Esophagus muscularis mucosa (tissue), 4 donors: ENCODE results near the gene ZFPM1. TPM values are rescaled to one million over a fixed set of nuclear protein-coding genes. Genes with fewer than 3 reads are reported as not detected.

Experiments used
- DNase-seq: peaks from one replicate; pipeline ENCODE4 v3.0.0-alpha.2; 2017; ENCODE audit errors: extremely low spot score
- H3K27ac ChIP-seq, 4 donors: fragments of 200-600 bp; sonication (generic); replicated peaks in 1 of 4; 1 replicate in 3 of 4; 2 replicates in 1 of 4; pipeline ENCODE4 v1.5.1; 2016 to 2019; ENCODE audit warnings: mild to moderate bottlenecking in 1 of 4
- H3K27me3 ChIP-seq, 4 donors: fragments of 200-600 bp; sonication (generic); one replicate each; pipeline versions ENCODE4 v1.5.1 to v1.6.0; 2016 to 2019
- H3K36me3 ChIP-seq, 4 donors: fragments of 200-600 bp; sonication (generic); one replicate each; pipeline ENCODE4 v1.5.1; 2016 to 2019
- H3K4me1 ChIP-seq, 4 donors: fragments of 200-600 bp; sonication (generic); one replicate each; pipeline ENCODE4 v1.5.1; 2016 to 2019
- H3K4me3 ChIP-seq, 4 donors: fragments of 200-600 bp; sonication (generic); 1 replicate in 2 of 4; 2 replicates in 2 of 4; pipeline ENCODE4 v1.5.1; 2016 to 2019; ENCODE audit warnings: mild to moderate bottlenecking in 4 of 4, moderate library complexity in 1 of 4
- H3K9me3 ChIP-seq, 4 donors: fragments of 200-600 bp; sonication (generic); 1 replicate in 3 of 4; 2 replicates in 1 of 4; pipeline ENCODE4 v1.5.1; 2016 to 2019
- CTCF ChIP-seq, 3 experiments: fragments of 200-600 bp in 2 of 3; fragments of 450-650 bp in 1 of 3; sonication (generic) in 2 of 3; IDR thresholded peaks; one replicate each; pipeline ENCODE4 v1.5.1; 2017 to 2019; ENCODE audit warnings: antibody characterized with exemption in 3 of 3, mild to moderate bottlenecking in 2 of 3, moderate library complexity in 1 of 3
- EP300 ChIP-seq: sonication (generic); formaldehyde crosslinking; IDR thresholded peaks from one replicate; pipeline ENCODE4 v1.6.1; 2017; ENCODE audit warnings: antibody characterized with exemption
- POLR2A ChIP-seq: fragments of 450-650 bp; IDR thresholded peaks from one replicate; pipeline ENCODE4 v1.6.1; 2017; ENCODE audit warnings: antibody characterized with exemption, moderate library complexity, mild to moderate bottlenecking, low read depth
- POLR2AphosphoS5 ChIP-seq, 2 donors: sonication (generic); formaldehyde crosslinking; IDR thresholded peaks; one replicate each; pipeline ENCODE4 v1.6.1; 2017; ENCODE audit warnings: antibody characterized with exemption in 2 of 2
- WGBS: methylation state at CpG from one replicate; pipeline ENCODE4 v1.1.5; 2018; 5-methylcytosine and 5-hydroxymethylcytosine counted together
- intact Hi-C: fragments of 100-400 bp; cut with DNase I; formaldehyde crosslinking; loops from one replicate; pipeline ENCODE4 v1.15.1; 2023
- total RNA-seq, 4 donors: library from RNA; depleted of rRNA; stranded (reverse); fragments of >200 nt; gene quantifications; one replicate each; pipeline versions ENCODE4 v1.1.0 to v1.2.1, GENCODE V29; 2016

The ZFPM1 gene
- total RNA-seq, 4 donors from 2014 or later = 0.42 to 1.4 (median 1.0) TPM

GRCh38 chr16:88446736-88447135 is 6.3 kb upstream of the ZFPM1 start:
- H3K9me3 ChIP-seq = no peaks in the 10 kb centered on the region
- no peak overlapping the region for H3K4me3 ChIP-seq
- intact Hi-C loops = no loop called here
- H3K27me3 ChIP-seq = peaks cover 0 to 22% (median 0%) of the 10 kb centered on the region in 4 donors
- no peak for DNase-seq
- no peak for TF ChIP-seq POLR2A
- TF ChIP-seq CTCF (IDR thresholded peaks at IDR 0.05) = no peak
- no peak for TF ChIP-seq EP300
- no peak for TF ChIP-seq POLR2AphosphoS5 (IDR thresholded peaks at IDR 0.05)
- no peak overlapping the region for H3K27ac ChIP-seq
- peaks cover 0 to 21% (median 10%) of the 10 kb centered on the region in 4 donors for H3K4me1 ChIP-seq
- no peaks in the 10 kb centered on the region for H3K36me3 ChIP-seq
- WGBS = 87% methylated on average over 17 of the region's 26 CpGs

GRCh38 chr16:88447881-88448280 is 5.2 kb upstream of the ZFPM1 start:
- no peak overlapping the region for H3K27ac ChIP-seq
- no peak overlapping the region for H3K4me3 ChIP-seq
- DNase-seq = no peak
- H3K4me1 ChIP-seq = peaks cover 6 to 26% (median 16%) of the 10 kb centered on the region in 4 donors
- TF ChIP-seq POLR2A = no peak
- TF ChIP-seq EP300 = no peak
- no peak for TF ChIP-seq CTCF (IDR thresholded peaks at IDR 0.05)
- TF ChIP-seq POLR2AphosphoS5 (IDR thresholded peaks at IDR 0.05) = no peak
- WGBS = 52% methylated on average over 5 of the region's 5 CpGs
- H3K27me3 ChIP-seq = peaks cover 0 to 11% (median 0%) of the 10 kb centered on the region in 4 donors
- no peaks in the 10 kb centered on the region for H3K36me3 ChIP-seq
- H3K9me3 ChIP-seq = no peaks in the 10 kb centered on the region
- intact Hi-C loops = no loop called here

GRCh38 chr16:88448461-88449266 is 4.4 kb upstream of the ZFPM1 start:
- H3K27ac ChIP-seq = no peak overlapping the region
- WGBS = 55% methylated on average over 21 of the region's 26 CpGs
- peaks cover 0 to 5% (median 0%) of the 10 kb centered on the region in 4 donors for H3K27me3 ChIP-seq
- TF ChIP-seq POLR2AphosphoS5 (IDR thresholded peaks at IDR 0.05) (no peak), EP300 (no peak), POLR2A (no peak)
- H3K9me3 ChIP-seq = no peaks in the 10 kb centered on the region
- no peak for DNase-seq
- no peak overlapping the region for H3K4me3 ChIP-seq
- intact Hi-C loops = no loop called here
- H3K4me1 ChIP-seq = peaks cover 6 to 21% (median 12%) of the 10 kb centered on the region in 4 donors
- no peaks in the 10 kb centered on the region for H3K36me3 ChIP-seq

GRCh38 chr16:88449267-88449561 is 3.9 kb upstream of the ZFPM1 start:
- intact Hi-C loops = no loop called here
- H3K27ac ChIP-seq = no peak overlapping the region
- H3K4me3 ChIP-seq = no peak overlapping the region
- H3K4me1 ChIP-seq = peaks cover 10 to 27% (median 17%) of the 10 kb centered on the region in 4 donors
- no peak for DNase-seq
- no peaks in the 10 kb centered on the region for H3K36me3 ChIP-seq
- WGBS = 75% methylated on average over 5 of the region's 5 CpGs
- H3K9me3 ChIP-seq = no peaks in the 10 kb centered on the region
- no peak for TF ChIP-seq POLR2AphosphoS5 (IDR thresholded peaks at IDR 0.05)
- no peak for TF ChIP-seq EP300
- TF ChIP-seq POLR2A = no peak
- TF ChIP-seq CTCF (IDR thresholded peaks at IDR 0.05) = no peak
- H3K27me3 ChIP-seq = peaks cover 0 to 6% (median 3%) of the 10 kb centered on the region in 4 donors

- no peak for DNase-seq
- no peaks in the 10 kb centered on the region for H3K9me3 ChIP-seq
- TF ChIP-seq EP300 = no peak
- no peak for TF ChIP-seq POLR2A
- TF ChIP-seq CTCF (IDR thresholded peaks at IDR 0.05) = no peak
- TF ChIP-seq POLR2AphosphoS5 (IDR thresholded peaks at IDR 0.05) = no peak
- WGBS = 63% methylated on average over 15 of the region's 30 CpGs
- peaks cover 0 to 31% (median 13%) of the 10 kb centered on the region in 4 donors for H3K27me3 ChIP-seq
- peaks cover 27 to 51% (median 43%) of the 10 kb centered on the region in 4 donors for H3K4me1 ChIP-seq
- H3K4me3 ChIP-seq = peak overlapping the region; percentile 65 to 71 (median 66)
- peak overlapping the region in 3 of 4 donors; percentile 67 to 78 (median 69) for H3K27ac ChIP-seq
- intact Hi-C loops = no loop called here
- no peaks in the 10 kb centered on the region for H3K36me3 ChIP-seq
These were observed 1.2 kb upstream of the ZFPM1 start for GRCh38 chr16:88451586-88452481.
